ENCODE data around the gene LAMA4.

Gene LAMA4

DNA sequence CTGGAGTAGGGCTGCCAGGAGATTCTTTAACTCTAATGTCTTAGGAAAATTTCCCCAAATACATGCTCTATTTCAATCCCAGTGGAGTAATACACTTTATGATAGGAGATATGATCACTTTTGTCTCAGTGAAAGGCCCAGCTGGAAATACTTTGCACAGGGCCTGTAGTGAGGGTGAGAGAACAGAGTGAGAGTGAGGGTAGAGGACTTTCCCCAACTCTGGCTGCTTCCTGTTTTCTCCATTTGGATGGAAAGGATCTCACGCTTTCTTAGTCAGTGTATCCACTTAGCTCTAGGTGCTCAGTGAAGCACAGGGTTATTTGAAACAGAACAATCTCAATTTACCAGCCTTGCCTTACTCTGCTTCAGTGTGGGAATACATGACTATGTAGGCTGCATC is 130.4 kb downstream of the LAMA4 start:
- TF ChIP-seq, protein P1, sequence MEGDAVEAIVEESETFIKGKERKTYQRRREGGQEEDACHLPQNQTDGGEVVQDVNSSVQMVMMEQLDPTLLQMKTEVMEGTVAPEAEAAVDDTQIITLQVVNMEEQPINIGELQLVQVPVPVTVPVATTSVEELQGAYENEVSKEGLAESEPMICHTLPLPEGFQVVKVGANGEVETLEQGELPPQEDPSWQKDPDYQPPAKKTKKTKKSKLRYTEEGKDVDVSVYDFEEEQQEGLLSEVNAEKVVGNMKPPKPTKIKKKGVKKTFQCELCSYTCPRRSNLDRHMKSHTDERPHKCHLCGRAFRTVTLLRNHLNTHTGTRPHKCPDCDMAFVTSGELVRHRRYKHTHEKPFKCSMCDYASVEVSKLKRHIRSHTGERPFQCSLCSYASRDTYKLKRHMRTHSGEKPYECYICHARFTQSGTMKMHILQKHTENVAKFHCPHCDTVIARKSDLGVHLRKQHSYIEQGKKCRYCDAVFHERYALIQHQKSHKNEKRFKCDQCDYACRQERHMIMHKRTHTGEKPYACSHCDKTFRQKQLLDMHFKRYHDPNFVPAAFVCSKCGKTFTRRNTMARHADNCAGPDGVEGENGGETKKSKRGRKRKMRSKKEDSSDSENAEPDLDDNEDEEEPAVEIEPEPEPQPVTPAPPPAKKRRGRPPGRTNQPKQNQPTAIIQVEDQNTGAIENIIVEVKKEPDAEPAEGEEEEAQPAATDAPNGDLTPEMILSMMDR (IDR thresholded peaks at IDR 0.05) = no peak

DNA sequence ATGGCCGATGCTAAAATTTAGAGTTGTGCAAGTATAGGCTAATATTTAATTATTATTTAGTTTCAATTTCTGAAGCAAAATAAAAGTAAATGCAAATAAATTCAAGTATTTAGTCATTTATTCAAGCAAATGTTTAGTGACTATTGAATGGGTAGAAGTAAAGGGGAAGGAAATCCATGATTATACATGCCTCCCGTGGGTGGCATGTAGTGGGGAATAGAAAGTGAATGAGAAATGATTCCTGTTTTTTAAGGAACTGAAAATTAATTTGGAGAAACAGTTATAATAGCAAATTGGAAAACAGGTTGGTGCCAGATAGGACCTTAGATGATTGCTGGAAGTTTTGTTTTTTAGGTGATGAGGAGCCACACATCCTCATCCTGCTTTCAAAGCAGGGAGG is 131.6 kb downstream of the LAMA4 start:
- TF ChIP-seq, protein P1 (IDR thresholded peaks at IDR 0.05) = no peak

DNA sequence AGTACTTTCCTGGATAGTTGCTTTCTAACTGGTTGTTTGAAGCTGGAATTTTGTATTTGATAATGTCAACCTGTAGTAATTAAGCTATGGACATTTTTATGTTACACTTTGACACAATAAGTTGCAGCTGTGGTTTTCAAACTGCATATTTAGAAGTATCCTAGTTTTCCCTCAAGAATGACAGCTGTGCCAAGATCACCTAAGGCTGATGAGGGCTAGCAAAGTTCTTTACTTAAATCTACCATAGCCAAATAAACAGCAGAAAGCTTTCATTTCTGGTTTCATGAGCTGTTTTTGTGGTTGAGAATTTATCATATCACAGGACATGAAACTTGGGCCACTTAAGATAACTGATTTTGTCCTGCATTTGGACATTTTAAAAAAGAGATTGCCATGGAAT is 136.3 kb downstream of the LAMA4 start:
- TF ChIP-seq, protein P1 (IDR thresholded peaks at IDR 0.05) = no peak

DNA sequence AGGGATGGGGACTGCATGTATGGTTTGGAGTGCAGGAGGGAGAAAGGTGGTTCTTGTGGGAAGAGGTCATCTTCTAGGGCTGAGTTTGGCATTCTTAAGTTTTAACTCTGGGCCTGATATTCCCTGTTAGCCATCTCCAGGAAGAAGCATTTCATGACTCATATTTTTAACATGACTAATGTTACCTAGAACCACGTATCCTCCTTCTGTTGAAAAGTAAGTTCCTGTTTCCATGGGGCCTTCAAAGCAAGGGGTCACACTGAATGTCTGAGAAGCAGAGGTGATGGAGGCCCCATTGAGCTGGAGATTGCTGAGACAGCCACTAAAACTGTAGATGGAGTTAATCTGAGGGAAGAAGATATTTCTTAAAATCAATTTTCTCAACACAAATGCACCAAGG is 136.8 kb downstream of the LAMA4 start:
- TF ChIP-seq, protein P1 (IDR thresholded peaks at IDR 0.05) = no peak

DNA sequence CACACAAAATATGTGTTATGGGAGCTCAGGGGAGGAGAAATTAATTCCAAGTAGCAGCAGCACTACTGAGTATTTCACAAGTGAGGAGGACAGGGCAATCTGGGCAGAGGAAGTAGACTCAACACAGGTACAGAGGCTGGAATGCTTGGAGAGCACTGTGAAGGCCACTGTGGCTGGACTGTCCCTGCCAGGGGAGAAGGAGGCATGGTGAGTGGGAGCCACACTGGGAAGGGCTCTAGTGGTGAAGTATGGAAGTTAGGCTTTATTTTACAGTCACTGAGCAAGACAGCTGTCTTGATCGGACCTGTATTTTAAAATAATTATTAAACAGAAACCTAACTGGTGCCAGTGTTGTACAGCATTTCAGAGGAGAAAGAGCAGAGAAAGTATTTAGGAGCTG is 138.1 kb downstream of the LAMA4 start:
- TF ChIP-seq, protein P1 (IDR thresholded peaks at IDR 0.05) = no peak

DNA sequence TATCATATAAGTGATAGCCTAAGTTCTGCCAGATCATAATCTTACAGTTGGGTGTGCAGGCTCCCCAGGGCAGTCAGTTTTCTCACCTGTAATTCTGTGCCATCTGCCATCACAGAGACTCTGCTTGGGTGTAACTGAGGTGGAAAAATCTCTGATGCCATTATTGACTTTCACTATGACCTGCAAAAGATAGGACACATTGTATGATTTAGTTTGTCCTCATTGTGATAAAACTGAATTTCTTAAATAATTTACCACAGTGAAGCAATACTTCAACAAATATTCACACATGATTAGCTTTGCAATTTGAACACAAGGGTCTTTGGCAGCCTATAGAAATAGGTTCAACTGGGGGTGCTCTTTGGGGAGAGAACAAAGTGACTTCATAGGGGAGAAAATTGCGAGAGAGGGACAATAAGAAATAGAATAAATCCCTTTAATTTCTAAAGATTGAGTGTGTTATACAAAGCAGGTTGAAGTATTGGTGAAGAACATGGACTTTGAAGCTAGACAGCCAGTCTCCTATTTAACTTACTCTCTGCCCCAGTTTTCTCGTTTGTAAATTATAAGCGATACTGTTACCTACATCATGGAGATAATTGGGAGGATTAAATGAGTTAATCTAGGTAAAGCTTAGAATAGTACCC is 139.7 kb downstream of the LAMA4 start:
- TF ChIP-seq, protein P1 (IDR thresholded peaks at IDR 0.05) = no peak

DNA sequence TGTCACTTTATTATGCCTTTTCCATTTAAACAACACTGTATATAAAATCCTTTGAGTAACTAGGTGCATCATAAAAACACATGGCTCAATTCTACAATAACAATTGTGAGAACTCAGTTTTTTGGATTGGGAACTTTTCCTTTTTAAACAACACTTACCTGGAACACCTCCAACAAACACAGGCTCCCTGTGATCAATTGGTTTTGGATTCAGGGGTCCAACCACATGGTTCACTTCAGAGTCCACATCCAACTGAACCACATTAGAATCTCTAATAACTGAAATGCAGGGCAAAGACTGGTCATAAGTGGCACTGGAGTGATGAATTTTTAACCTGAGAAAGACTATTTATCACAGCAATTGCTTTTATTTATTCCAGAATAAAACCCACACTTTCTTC is 140.4 kb downstream of the LAMA4 start:
- TF ChIP-seq, protein P1 (IDR thresholded peaks at IDR 0.05) = no peak

DNA sequence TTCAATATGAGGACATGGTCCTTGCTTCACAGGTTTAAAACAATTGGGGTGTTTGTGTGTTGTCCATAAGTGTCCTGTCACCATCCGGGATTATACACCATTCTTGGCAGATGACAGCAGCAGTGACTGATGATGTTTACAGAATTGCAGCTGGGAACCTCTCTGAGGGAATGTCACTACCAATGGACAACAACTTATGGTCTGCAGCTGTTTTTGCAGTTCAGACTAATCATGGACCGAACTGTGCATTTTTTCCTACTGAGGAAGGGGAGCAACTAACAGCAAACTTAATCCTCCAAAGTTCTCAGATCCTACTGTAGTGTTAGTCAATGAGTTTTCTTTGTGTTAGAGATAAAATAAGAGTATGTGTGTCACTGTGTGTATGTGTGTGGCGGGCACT is 140.9 kb downstream of the LAMA4 start:
- TF ChIP-seq, protein P1 (IDR thresholded peaks at IDR 0.05) = no peak

Measured in LNCAP (cell line).